H1 (cell line): ENCODE data around the gene CACNA1C. TPM values are rescaled to one million over a fixed set of nuclear protein-coding genes. Genes with fewer than 3 reads are reported as not detected.

Source experiments
- CBX5 ChIP-seq: fragments of 300-800, 300-1000 bp; sonication (generic); IDR thresholded peaks from 2 replicates; pipeline ENCODE4 v1.7.1; 2016; ENCODE audit warnings: antibody characterized with exemption, low read length, low read depth
- CBX8 ChIP-seq: fragments of 300-800, 300-1000 bp; sonication (generic); IDR thresholded peaks from 2 replicates; pipeline ENCODE4 v1.7.1; 2016; ENCODE audit warnings: low read depth, low read length, borderline replicate concordance
- EP300 ChIP-seq, 2 experiments: IDR thresholded peaks; 1 replicate in 1 of 2; 2 replicates in 1 of 2; pipeline ENCODE4 v1.6.1; 2011 to 2012; ENCODE audit warnings: low read depth in 2 of 2, low read length in 2 of 2, mild to moderate bottlenecking in 2 of 2, borderline replicate concordance in 1 of 2, inconsistent platforms in 1 of 2, moderate library complexity in 1 of 2
- FOSL1 ChIP-seq: IDR thresholded peaks from 2 replicates; pipeline ENCODE4 v1.6.1; 2011; ENCODE audit warnings: mild to moderate bottlenecking, low read depth, low read length, moderate library complexity; ENCODE audit not compliant: insufficient read depth
- POLR2AphosphoS5 ChIP-seq: IDR thresholded peaks from 2 replicates; pipeline ENCODE4 v1.6.1; 2011; ENCODE audit warnings: low read depth, low read length
- SP2 ChIP-seq: IDR thresholded peaks from 2 replicates; pipeline ENCODE4 v1.6.1; 2012; ENCODE audit warnings: mild to moderate bottlenecking, low read length, inconsistent platforms
- SUZ12 ChIP-seq: fragments of 200-600 bp; sonication (generic); IDR thresholded peaks from 2 replicates; pipeline ENCODE4 v1.6.1; 2012; ENCODE audit warnings: mild to moderate bottlenecking, inconsistent platforms, low read length, moderate library complexity, mixed read lengths
- polyA plus RNA-seq, 7 experiments: library from polyadenylated mRNA; depleted of rRNA in 3 of 7; stranded (reverse) in 5 of 7; unstranded in 2 of 7; fragments of >200 nt in 5 of 7; fragments of 200-250 nt in 2 of 7; gene quantifications; 1 replicate in 5 of 7; 2 replicates in 1 of 7; 4 replicates in 1 of 7; pipeline versions ENCODE4 v1.2.1 to v1.2.3, GENCODE V29; 2011 to 2013; ENCODE audit warnings: missing spikeins in 2 of 7, mixed read lengths in 2 of 7
- total RNA-seq: library from RNA; stranded (reverse); fragmentation: NEBNext Ultra II Directional; extraction: Animal tissue kit (Norgen Biotek cat#: 25700); gene quantifications from 2 replicates; pipeline ENCODE4 v1.2.1, GENCODE V29; 2021

CACNA1C gene
- total and polyA plus RNA-seq, 2 of the 8 experiments (the other 6 are each of a cell fraction or from before 2014, with no cell fraction given): 1.3 TPM

- no peak for TF ChIP-seq SUZ12
- no peak for TF ChIP-seq SP2
- no peak for TF ChIP-seq EP300 (IDR thresholded peaks at IDR 0.05; ENCODE audit: borderline replicate concordance in 1 of 2, low read depth in 2 of 2, low read length in 2 of 2)
- TF ChIP-seq POLR2AphosphoS5: no peak
- TF ChIP-seq CBX8: no peak
- TF ChIP-seq CBX5: no peak
- no peak for TF ChIP-seq FOSL1
- TF ChIP-seq, all 59 proteins: peak for 0
Observed at GRCh38 chr12:2479851-2480535, 427.2 kb downstream of the CACNA1C start (continued).
